ENCODE data around the gene SPTA1.

Gene SPTA1

GRCh38 chr1:158564608-158565007, 121.9 kb downstream of the SPTA1 start:
- DNase-seq: peak; percentile 4

GRCh38 chr1:158563853-158564252, 122.7 kb downstream of the SPTA1 start:
- DNase-seq: peak; percentile 20

Measured in KG1 (cell line).